WTC11 (cell line): ENCODE measurements around the gene CLSTN2. TPM values are rescaled to one million over a fixed set of nuclear protein-coding genes. Genes with fewer than 3 reads are reported as not detected.

Experiments
- ATAC-seq: fragments of 200-7000 bp; cut with Tn5 transposase; 2 replicates; pipeline ENCODE4 v1.10.0; 2021; ENCODE audit warnings: mild to moderate bottlenecking, moderate library complexity
- CTCF ChIA-PET: fragments of 300-600 bp; sonication (Branson Sonifier 250); formaldehyde crosslinking; loops from one replicate; lab custom pipeline; 2021; ENCODE audit warnings: antibody characterized with exemption; lab: Charles Lee
- POLR2A ChIA-PET: fragments of 350-600 bp; sonication (Branson Sonifier 250); formaldehyde crosslinking; loops from one replicate; lab custom pipeline; 2021; ENCODE audit warnings: antibody characterized with exemption; lab: Charles Lee
- DNase-seq: peaks from one replicate; pipeline ENCODE4 v3.0.0; 2021; ENCODE audit warnings: low spot score
- H3K27ac Mint-ChIP-seq: 2 replicates; pipeline ENCODE4 v1.8.0; 2021; ENCODE audit warnings: mixed read lengths
- H3K27me3 Mint-ChIP-seq: 2 replicates; pipeline ENCODE4 v1.8.0; 2021; ENCODE audit warnings: low read depth, mild to moderate bottlenecking, moderate library complexity, mixed read lengths
- H3K36me3 Mint-ChIP-seq: 2 replicates; pipeline ENCODE4 v1.8.0; 2021; ENCODE audit warnings: mixed read lengths
- H3K4me1 Mint-ChIP-seq: 2 replicates; pipeline ENCODE4 v1.8.0; 2022; ENCODE audit warnings: mixed read lengths
- H3K4me3 Mint-ChIP-seq: 2 replicates; pipeline ENCODE4 v1.8.0; 2021; ENCODE audit warnings: mild to moderate bottlenecking, moderate library complexity, mixed read lengths
- H3K9me3 Mint-ChIP-seq: 2 replicates; pipeline ENCODE4 v1.8.0; 2021; ENCODE audit warnings: mixed read lengths
- AFF4 ChIP-seq: sonication (generic); formaldehyde crosslinking; IDR thresholded peaks from 2 replicates; pipeline ENCODE4 v1.8.1; 2023; ENCODE audit warnings: mild to moderate bottlenecking, missing genetic modification reagents, borderline replicate concordance
- CBFB ChIP-seq: sonication (generic); formaldehyde crosslinking; IDR thresholded peaks from 2 replicates; pipeline ENCODE4 v1.8.1; 2022; ENCODE audit warnings: mild to moderate bottlenecking, low read depth, missing genetic modification reagents
- E2F1 ChIP-seq: sonication (generic); formaldehyde crosslinking; IDR thresholded peaks from 2 replicates; pipeline ENCODE4 v1.8.0; 2022; ENCODE audit warnings: mild to moderate bottlenecking, missing genetic modification reagents
- E2F5 ChIP-seq: sonication (generic); formaldehyde crosslinking; IDR thresholded peaks from 2 replicates; pipeline ENCODE4 v1.8.1; 2022; ENCODE audit warnings: mild to moderate bottlenecking, moderate library complexity, missing genetic modification reagents
- ESRRA ChIP-seq: sonication (generic); formaldehyde crosslinking; IDR thresholded peaks from 2 replicates; pipeline ENCODE4 v1.8.1; 2022; ENCODE audit warnings: mild to moderate bottlenecking, missing genetic modification reagents, borderline replicate concordance
- FOXK1 ChIP-seq: sonication (generic); formaldehyde crosslinking; IDR thresholded peaks from 2 replicates; pipeline ENCODE4 v1.8.0; 2022; ENCODE audit warnings: mild to moderate bottlenecking, moderate library complexity, missing genetic modification reagents
- HMGA2 ChIP-seq: fragments of 250-450 bp; sonication (Bioruptor Pico); IDR thresholded peaks from 2 replicates; pipeline ENCODE4 v1.4.0; 2021; ENCODE audit warnings: mild to moderate bottlenecking, moderate library complexity
- NFATC4 ChIP-seq: fragments of 250-450 bp; sonication (Bioruptor Pico); IDR thresholded peaks from 2 replicates; pipeline ENCODE4 v1.9.0; 2021; ENCODE audit warnings: mild to moderate bottlenecking
- NR1H2 ChIP-seq: sonication (generic); formaldehyde crosslinking; IDR thresholded peaks from 2 replicates; pipeline ENCODE4 v1.9.0; 2021; ENCODE audit warnings: mild to moderate bottlenecking, moderate library complexity, missing genetic modification reagents
- NR2C2 ChIP-seq: sonication (generic); formaldehyde crosslinking; IDR thresholded peaks from 2 replicates; pipeline ENCODE4 v1.8.0; 2022; ENCODE audit warnings: mild to moderate bottlenecking, missing genetic modification reagents
- SMAD3 ChIP-seq: sonication (generic); formaldehyde crosslinking; IDR thresholded peaks from 2 replicates; pipeline ENCODE4 v1.8.0; 2022; ENCODE audit warnings: missing genetic modification reagents, mild to moderate bottlenecking, borderline replicate concordance
- TCF7 ChIP-seq: sonication (generic); formaldehyde crosslinking; IDR thresholded peaks from 2 replicates; pipeline ENCODE4 v1.8.0; 2022; ENCODE audit warnings: mild to moderate bottlenecking, low read depth, missing genetic modification reagents, moderate library complexity
- TEAD1 ChIP-seq: sonication (generic); formaldehyde crosslinking; IDR thresholded peaks from 2 replicates; pipeline ENCODE4 v1.8.0; 2022; ENCODE audit warnings: mild to moderate bottlenecking, missing genetic modification reagents
- TEAD4 ChIP-seq: sonication (generic); formaldehyde crosslinking; IDR thresholded peaks from 2 replicates; pipeline ENCODE4 v1.8.0; 2022; ENCODE audit warnings: mild to moderate bottlenecking, missing genetic modification reagents
- ZNF317 ChIP-seq: sonication (generic); formaldehyde crosslinking; IDR thresholded peaks from 2 replicates; pipeline ENCODE4 v1.8.1; 2023; ENCODE audit warnings: low read depth, mild to moderate bottlenecking, moderate library complexity, missing genetic modification reagents, borderline replicate concordance
- ZNF416 ChIP-seq: fragments of 250-450 bp; sonication (Bioruptor Pico); IDR thresholded peaks from 2 replicates; pipeline ENCODE4 v1.9.0; 2021; ENCODE audit warnings: mild to moderate bottlenecking, inconsistent platforms
- total RNA-seq: library from RNA; stranded (reverse); gene quantifications from 3 replicates; pipeline ENCODE4 v1.2.3, GENCODE V29; 2021
- TF ChIP-seq, protein P1 (sequence below): sonication (generic); formaldehyde crosslinking; IDR thresholded peaks from 2 replicates; pipeline ENCODE4 v1.8.1; 2023; ENCODE audit warnings: mild to moderate bottlenecking, missing genetic modification reagents

CLSTN2 gene
- total RNA-seq, 1 experiment from 2014 or later = 0.35 TPM

GRCh38 chr3:140143367-140144069, 208.5 kb downstream of the CLSTN2 start (continued):
- no peak for TF ChIP-seq E2F1 (CRISPR knock-in tag)
- no peak for TF ChIP-seq AFF4 (CRISPR knock-in tag)
- no peak for TF ChIP-seq CBFB (CRISPR knock-in tag)
- no peak for TF ChIP-seq HMGA2 (CRISPR knock-in tag)
- TF ChIP-seq ESRRA (CRISPR knock-in tag) = no peak

DNA sequence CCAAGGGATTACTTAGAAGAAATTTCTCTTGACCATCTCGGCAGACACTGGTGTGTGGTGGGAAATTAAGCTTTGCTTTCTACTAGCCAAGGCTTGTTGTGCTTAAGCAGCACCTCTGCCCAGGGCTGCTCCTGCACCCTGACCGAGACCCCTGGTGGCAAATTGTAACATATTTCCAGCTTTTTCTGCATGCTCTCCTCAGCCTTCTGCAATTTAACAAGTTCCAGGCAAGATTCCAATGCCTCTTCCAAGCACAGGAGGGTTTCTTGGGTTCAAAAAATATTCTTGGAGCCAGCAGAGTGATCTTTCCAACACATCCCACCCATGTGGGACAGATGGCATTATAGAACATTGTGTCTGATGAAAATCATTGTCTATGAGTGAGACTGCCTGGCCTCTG, 210.5 kb downstream of the CLSTN2 start:
- Mint-ChIP-seq H3K27ac (no peak overlapping the region), H3K9me3 (no peaks in the 10 kb centered on the region), H3K4me1 (no peaks in the 10 kb centered on the region), H3K4me3 (no peak overlapping the region), H3K27me3 (no peaks in the 10 kb centered on the region), H3K36me3 (no peaks in the 10 kb centered on the region)
- ChIA-PET POLR2A (no interaction called here), CTCF (interaction anchor here (0.9 to 2.1 kb wide), 3 partner anchors 8 to 17 kb away, joined by 3 to 13 read pairs (median 4); no protein-coding TSS in a partner anchor)
- no peak for DNase-seq
- TF ChIP-seq ZNF416 (CRISPR knock-in tag) = no peak
- 0 out of 2 replicates have a peak, but pooled peaks have one; percentile 38 for ATAC-seq

DNA sequence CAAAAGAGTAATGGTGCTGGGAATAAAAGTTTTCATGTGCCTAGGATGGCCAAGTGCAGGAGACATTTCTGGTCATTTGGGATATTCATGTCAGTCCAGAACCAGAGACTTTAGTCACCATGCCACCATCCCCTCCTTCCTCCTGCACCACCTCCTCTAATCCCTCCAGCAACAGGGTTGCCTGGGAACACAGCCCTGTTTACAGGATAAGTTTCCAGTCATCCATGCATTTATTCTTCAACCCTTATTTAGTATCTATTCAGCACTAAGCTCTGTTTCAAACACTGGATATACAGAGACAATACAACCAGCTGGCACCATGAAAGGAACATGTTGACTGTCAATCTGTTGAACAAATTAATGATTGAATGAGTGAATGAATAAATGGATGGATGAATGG, 211.7 kb downstream of the CLSTN2 start:
- CTCF ChIA-PET = interaction anchor here (1.5 to 2.1 kb wide), 2 partner anchors 11 to 19 kb away, joined by 4 to 13 read pairs; no protein-coding TSS in a partner anchor

More for the DNA sequence above, 211.7 kb downstream of the CLSTN2 start:
- no peaks in the 10 kb centered on the region for H3K4me1 Mint-ChIP-seq
- no peaks in the 10 kb centered on the region for H3K9me3 Mint-ChIP-seq
- no peaks in the 10 kb centered on the region for H3K36me3 Mint-ChIP-seq
- H3K4me3 Mint-ChIP-seq = no peak overlapping the region
- TF ChIP-seq FOXK1 (CRISPR knock-in tag) (no peak), TEAD1 (CRISPR knock-in tag) (no peak), TEAD4 (CRISPR knock-in tag) (no peak), NR2C2 (no peak), E2F5 (CRISPR knock-in tag) (no peak), SMAD3 (CRISPR knock-in tag) (no peak), TCF7 (CRISPR knock-in tag) (no peak), NR1H2 (no peak), NFATC4 (CRISPR knock-in tag) (no peak), ZNF317 (CRISPR knock-in tag) (no peak)
- TF ChIP-seq, protein P1, sequence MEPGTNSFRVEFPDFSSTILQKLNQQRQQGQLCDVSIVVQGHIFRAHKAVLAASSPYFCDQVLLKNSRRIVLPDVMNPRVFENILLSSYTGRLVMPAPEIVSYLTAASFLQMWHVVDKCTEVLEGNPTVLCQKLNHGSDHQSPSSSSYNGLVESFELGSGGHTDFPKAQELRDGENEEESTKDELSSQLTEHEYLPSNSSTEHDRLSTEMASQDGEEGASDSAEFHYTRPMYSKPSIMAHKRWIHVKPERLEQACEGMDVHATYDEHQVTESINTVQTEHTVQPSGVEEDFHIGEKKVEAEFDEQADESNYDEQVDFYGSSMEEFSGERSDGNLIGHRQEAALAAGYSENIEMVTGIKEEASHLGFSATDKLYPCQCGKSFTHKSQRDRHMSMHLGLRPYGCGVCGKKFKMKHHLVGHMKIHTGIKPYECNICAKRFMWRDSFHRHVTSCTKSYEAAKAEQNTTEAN (CRISPR knock-in tag) = no peak
- no peak overlapping the region for H3K27ac Mint-ChIP-seq
- ATAC-seq = no peak
- POLR2A ChIA-PET = no interaction called here
- DNase-seq = no peak
- H3K27me3 Mint-ChIP-seq = no peaks in the 10 kb centered on the region
